ENCODE measurements around the gene DLK1.

The DLK1 gene

DNA sequence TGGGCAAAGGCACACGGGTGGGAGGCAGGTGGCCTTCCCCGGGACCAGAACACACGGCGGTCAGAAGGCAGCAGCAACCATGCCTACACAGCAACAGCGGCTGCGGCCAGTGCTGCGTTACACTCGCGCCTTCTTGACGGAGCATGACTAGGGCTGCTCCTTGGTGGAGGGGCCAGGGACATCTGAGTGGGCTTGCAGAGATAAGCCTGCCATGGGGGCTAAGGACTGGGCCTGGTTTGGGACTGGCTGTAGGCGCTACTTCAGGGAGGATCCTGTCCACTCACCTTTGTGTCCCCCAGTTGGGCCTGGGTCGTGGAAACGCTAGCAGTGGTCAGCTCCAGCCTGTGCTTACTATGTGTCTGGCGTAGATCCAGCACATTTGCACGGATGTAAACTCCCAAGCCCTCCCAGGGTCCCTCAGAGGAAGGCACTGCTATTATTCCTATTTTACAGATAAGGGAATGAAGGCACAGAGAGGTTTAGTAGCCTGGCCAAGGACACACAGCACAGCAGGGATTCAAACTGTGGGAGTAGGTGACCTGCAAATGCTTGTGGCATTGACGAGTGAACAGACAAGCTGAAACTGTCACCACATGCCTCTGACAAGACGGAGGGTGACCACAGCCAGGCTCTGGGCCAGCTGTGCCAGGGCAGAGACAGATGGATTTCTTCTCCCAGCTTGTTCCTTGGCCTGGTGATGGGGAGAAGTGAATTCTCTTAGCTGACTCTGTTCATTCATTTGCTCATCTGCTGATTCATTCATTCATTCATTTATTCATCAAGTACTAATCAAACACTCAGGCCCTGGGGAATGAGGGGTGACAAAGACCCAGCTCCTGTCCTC is 31.9 kb upstream of the DLK1 start:
- DNase-seq = no peak

GRCh38 chr14:100695423-100695738 is 31.3 kb upstream of the DLK1 start:
- DNase-seq = no peak

DNA sequence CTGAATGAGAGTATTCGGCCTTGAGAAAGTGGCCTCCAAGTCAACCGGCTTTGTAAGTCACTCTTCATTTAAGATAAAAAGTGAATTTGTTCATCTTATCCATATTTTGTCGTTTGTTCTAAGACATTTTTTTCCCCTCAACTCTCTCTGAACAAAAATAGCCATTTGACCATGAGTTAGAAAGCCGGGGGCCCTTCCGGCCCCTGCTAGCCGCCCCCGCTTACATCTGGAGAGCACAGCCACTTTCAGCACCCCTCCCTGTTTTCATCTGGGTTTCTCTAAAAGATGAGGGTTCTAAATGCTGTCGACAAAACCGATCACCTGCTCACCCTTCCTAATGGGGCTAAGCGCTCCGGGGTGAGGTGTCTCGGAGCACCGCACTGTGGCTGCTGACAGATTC is 30.7 kb upstream of the DLK1 start:
- no peak for DNase-seq

- DNase-seq = no peak
Measured at GRCh38 chr14:100696590-100696989, 30.1 kb upstream of the DLK1 start.

DNA sequence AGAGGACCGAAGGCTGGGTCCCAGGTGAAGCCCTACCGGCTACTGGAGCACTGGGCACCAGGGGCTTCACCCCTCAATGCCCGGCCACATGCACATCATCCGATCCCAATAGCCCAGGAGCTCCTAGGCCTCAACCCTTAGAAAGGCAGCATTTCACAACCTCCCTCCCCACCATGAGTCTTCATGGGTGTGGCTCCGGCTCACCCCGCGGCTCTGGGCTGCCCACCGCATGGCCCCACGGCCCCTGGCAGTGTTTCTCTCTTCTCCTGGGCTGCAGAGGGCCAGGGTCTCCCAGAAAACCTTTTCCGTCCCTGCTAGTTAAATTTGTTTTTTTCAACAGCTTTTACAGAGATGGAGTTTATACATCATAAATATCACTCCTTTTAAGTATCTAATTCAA is 28.6 kb upstream of the DLK1 start:
- no peak for DNase-seq

GRCh38 chr14:100698666-100699448 is 27.8 kb upstream of the DLK1 start:
- DNase-seq = no peak

- DNase-seq = no peak
Measured at GRCh38 chr14:100701314-100701713, 25.4 kb upstream of the DLK1 start.

- DNase-seq = no peak
Measured at GRCh38 chr14:100702590-100702989, 24.1 kb upstream of the DLK1 start.

GRCh38 chr14:100703386-100704220 is 23.1 kb upstream of the DLK1 start:
- no peak for DNase-seq

GRCh38 chr14:100706200-100706599 is 20.5 kb upstream of the DLK1 start:
- no peak for DNase-seq

DNA sequence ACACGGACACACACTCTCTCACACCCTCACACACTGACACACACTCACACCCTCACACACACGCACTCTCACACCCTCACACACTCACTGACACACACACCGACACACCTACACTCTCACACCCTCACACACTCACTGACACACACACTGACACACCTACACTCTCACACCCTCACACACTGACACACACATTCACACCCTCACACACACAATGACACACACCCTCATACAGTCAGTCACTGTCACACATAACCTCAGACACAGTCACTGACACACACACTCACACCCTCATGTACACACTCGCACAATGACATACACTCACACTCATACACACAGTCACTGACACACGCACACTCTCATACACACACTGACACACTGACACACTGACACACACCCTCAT is 19.8 kb upstream of the DLK1 start:
- DNase-seq = no peak

DNA sequence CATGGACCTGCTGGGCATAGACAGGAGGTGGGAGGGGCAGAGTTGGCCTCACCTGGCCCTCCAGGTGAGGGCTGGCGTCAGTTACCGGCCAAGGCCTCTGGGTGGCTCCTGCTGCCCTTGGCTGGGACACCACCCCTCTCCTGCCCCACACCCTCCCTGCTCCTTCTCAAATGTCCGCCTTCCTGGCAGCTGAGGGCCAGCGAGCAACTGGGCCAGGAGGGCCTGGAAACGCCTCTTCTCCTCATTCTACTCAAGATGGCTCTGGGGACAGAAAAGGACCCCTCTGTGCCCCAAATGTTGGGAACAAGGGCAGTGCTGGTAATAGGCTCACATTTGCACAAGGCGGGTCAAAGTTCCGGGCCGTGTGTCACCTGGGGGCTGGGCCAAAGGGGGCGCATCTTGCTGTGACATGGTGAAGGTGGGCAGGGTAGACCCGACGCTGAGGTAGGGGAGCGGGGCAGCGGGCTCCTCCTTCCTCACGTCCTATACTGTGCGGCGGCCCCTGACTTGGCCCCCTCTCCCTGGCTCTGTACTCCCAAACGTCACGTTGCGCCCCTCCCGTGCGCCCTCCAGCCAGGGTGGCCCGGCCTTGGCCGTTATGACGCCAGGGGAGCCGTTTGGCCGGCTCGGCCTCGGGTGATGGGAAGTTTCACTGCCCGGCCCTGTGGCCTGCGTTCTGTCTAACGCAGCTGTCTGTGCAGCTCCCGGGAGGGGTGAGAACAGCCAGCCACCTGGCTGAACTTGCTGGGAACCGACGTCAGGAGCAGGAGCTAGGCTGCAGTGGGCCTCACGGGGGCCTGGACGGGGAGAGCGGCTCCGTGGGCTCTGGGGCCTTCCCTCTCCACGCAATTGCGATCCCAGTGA is 18.0 kb upstream of the DLK1 start:
- no peak for DNase-seq

GRCh38 chr14:100709289-100710284 is 17.1 kb upstream of the DLK1 start:
- no peak for DNase-seq

DNA sequence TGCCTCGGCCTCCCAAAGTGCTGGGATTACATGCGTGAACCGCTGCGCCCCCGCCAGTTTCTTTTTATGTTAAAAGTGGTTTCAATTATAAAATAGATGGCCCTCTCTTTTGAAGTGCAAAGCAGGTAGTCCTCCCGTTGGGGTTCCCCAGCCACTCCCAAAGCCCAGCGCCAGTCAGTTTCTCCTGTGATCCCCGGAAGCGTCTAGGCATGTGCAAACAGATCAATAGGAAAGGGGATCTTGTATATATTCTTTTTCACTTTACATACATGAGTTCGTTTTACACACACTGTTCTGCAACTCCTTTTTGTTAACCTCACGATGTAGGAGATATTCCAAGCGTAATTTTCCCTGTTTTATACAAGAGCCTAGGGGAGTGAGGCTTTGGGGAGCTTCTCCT is 16.3 kb upstream of the DLK1 start:
- no peak for DNase-seq

GRCh38 chr14:100710826-100711462 is 15.7 kb upstream of the DLK1 start:
- DNase-seq = no peak

GRCh38 chr14:100711493-100711892 is 15.2 kb upstream of the DLK1 start:
- no peak for DNase-seq

DNA sequence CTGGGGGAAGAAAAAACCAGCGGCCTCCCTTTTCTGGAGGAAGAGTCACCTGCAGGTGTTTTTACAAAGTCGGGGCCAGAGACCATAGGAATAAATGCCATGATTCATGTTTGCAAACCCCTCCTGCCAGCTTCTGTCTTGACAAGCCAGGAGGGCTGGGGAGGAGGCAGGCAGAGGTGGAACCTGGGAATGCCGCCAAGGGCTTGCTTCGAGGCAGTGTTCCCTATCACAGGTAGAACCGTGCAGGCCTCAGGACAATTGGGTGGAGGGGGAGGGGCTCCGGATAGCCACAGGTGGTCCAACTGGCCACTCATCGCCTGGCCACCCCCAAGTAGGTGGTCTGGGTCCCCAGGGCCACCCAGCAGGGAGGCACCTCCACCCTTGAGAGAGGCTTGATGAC is 14.2 kb upstream of the DLK1 start:
- DNase-seq = no peak

GRCh38 chr14:100713705-100714104 is 13.0 kb upstream of the DLK1 start:
- DNase-seq = no peak

GRCh38 chr14:100714258-100714892 is 12.3 kb upstream of the DLK1 start:
- no peak for DNase-seq

DNA sequence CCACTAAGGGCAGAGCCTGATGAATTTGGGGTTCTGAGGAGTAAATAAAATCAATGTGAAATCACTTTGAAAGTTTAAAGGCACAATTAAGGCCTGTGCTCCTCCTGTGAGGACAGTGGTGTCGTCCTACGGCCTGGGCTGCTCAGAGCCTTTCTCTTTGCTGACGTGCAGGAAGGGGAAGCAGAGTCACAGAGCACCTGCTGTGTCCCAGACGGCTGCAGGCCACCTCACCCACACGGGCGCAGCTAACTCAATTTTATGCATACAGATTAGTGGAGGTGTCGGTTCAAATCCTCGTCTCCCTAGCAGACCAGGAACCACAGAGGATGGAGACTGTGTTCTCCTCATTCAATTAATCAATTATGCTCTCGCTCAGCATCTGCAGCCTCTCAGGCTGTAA is 11.4 kb upstream of the DLK1 start:
- no peak for DNase-seq
